SK-N-MC (cell line): Measurements from ENCODE around the gene TIMP2.

Experiments
- DNase-seq: peaks from one replicate; pipeline ENCODE4 v3.0.0-alpha.2; 2011; ENCODE audit warnings: low read depth, low spot score
- H3K27ac ChIP-seq: fragments of 200-600 bp; sonication (generic); 2 replicates; pipeline ENCODE4 v1.5.1; 2016; ENCODE audit warnings: mixed run types
- H3K36me3 ChIP-seq: fragments of 200-600 bp; sonication (generic); 2 replicates; pipeline ENCODE4 v1.6.1; 2017; ENCODE audit warnings: antibody characterized with exemption, low read length, mixed read lengths; ENCODE audit not compliant: insufficient read depth
- H3K4me3 ChIP-seq: fragments of 200-600 bp; sonication (generic); 2 replicates; pipeline ENCODE4 v1.5.1; 2016
- H3K9ac ChIP-seq: fragments of 200-600 bp; sonication (generic); 2 replicates; pipeline ENCODE4 v1.8.0; 2017; ENCODE audit warnings: mixed run types, mixed read lengths; ENCODE audit not compliant: insufficient read length
- H3K9me3 ChIP-seq: fragments of 200-600 bp; sonication (generic); 2 replicates; pipeline ENCODE4 v1.6.1; 2017; ENCODE audit warnings: low read depth, mild to moderate bottlenecking, antibody characterized with exemption, low read length, moderate library complexity, mixed read lengths
- EZH2 ChIP-seq: fragments of 200-600 bp; sonication (generic); IDR thresholded peaks from one replicate; pipeline ENCODE4 v1.6.1; 2017; ENCODE audit warnings: antibody characterized with exemption
- FOXP2 ChIP-seq: optimal IDR thresholded peaks from 2 replicates; pipeline ENCODE3; 2011; ENCODE audit warnings: mild to moderate bottlenecking, moderate library complexity; ENCODE audit not compliant: insufficient read depth; ENCODE audit errors: extremely low read length, control extremely low read depth
- POLR2AphosphoS5 ChIP-seq: IDR thresholded peaks from 2 replicates; pipeline ENCODE4 v1.6.1; 2012; ENCODE audit warnings: mild to moderate bottlenecking, low read depth, low read length, borderline replicate concordance

The TIMP2 gene

DNA sequence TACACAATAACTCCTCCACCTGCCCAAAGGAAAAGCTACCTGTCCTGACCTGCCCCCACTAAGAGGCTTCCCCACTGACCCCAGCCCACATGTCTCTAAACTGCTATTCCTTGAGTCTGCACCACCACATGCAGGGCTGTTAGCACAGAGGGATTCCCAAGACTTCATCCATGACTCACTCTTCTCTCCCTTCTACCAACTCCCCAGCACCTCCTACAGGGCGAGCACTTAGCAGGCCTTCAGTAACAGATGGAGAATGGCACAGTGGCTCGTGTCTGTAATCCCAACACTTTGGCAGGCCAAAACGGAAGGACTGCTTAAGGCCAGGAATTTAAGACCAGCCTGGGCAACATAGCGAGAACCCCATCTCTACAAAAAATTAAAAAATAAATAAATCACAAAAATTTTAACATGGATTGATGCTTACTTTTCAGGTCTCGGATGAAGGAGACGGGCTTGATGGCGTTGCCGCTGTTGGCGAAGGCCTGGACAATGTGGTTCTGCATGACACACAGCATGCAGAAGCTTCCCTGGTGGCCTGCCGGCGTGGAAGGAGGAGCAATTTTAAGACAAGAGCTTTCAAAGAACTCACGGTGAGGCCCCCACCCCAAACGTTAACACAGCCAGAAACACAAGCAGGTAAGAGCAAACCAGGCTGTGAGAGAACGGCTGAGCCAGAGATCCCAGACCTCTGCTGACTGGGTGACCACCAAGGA lies 96.6 kb downstream of the TIMP2 start:
- no peak for DNase-seq

DNA sequence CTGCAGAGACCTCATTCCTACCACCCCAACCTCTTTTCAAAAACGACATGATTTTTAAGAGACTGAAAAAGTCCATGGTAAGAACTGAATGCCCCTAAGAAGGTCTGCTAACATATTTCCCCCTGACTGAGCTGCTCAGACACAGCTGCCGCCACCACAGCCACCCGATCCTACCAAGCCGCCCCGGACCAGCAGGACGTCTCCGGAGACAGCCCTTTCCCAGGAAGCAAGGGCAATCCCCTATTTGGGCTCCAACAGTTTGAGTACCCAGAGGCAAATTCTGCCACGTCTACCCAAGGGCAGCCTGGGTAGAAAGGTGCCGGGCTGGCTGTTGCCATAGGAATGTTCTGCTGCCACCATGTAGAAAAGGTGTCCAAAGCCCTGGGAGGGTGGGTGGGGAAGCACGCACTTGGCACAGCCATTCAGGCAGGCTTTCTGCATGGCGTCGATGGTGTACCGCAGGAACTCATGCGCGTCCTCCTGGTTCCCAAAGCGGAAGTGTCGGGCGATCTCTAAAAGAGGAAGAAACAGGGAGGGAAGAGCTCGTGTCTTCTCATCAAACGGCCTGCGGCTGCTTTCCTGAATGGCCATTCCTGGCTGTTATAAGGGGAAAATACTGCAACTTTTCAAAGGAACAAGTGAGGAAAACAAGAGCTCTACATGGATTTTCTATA lies 98.2 kb downstream of the TIMP2 start:
- no peak for TF ChIP-seq POLR2AphosphoS5
- DNase-seq = no peak
- H3K36me3 ChIP-seq = peaks cover 84% of the 10 kb centered on the region
- no peak overlapping the region for H3K4me3 ChIP-seq
- no peaks in the 10 kb centered on the region for H3K9me3 ChIP-seq
- H3K9ac ChIP-seq = no peak overlapping the region
- H3K27ac ChIP-seq = no peak overlapping the region

More for the DNA sequence above, 96.6 kb downstream of the TIMP2 start:
- Histone ChIP-seq H3K9me3 (no peaks in the 10 kb centered on the region), H3K36me3 (peaks cover 83% of the 10 kb centered on the region), H3K4me3 (no peak overlapping the region), H3K9ac (no peak overlapping the region), H3K27ac (no peak overlapping the region)
- no peak for TF ChIP-seq EZH2
- TF ChIP-seq POLR2AphosphoS5 = no peak
- no peak for TF ChIP-seq FOXP2

- TF ChIP-seq EZH2 = no peak
- no peak for TF ChIP-seq FOXP2
- no peak for TF ChIP-seq POLR2AphosphoS5
- H3K36me3 ChIP-seq = peaks cover 83% of the 10 kb centered on the region
Observed at GRCh38 chr17:78826421-78826820, 98.8 kb downstream of the TIMP2 start.

GRCh38 chr17:78825696-78826095 lies 99.5 kb downstream of the TIMP2 start:
- TF ChIP-seq POLR2AphosphoS5 (no peak), FOXP2 (no peak), EZH2 (no peak)
- H3K36me3 ChIP-seq = peaks cover 84% of the 10 kb centered on the region
- no peak overlapping the region for H3K27ac ChIP-seq
- no peak for DNase-seq
- H3K9ac ChIP-seq = no peak overlapping the region
- H3K9me3 ChIP-seq = no peaks in the 10 kb centered on the region
- H3K4me3 ChIP-seq = no peak overlapping the region

More at GRCh38 chr17:78826421-78826820, 98.8 kb downstream of the TIMP2 start:
- Histone ChIP-seq H3K9ac (no peak overlapping the region), H3K9me3 (no peaks in the 10 kb centered on the region), H3K4me3 (no peak overlapping the region), H3K27ac (no peak overlapping the region)
- DNase-seq = no peak

DNA sequence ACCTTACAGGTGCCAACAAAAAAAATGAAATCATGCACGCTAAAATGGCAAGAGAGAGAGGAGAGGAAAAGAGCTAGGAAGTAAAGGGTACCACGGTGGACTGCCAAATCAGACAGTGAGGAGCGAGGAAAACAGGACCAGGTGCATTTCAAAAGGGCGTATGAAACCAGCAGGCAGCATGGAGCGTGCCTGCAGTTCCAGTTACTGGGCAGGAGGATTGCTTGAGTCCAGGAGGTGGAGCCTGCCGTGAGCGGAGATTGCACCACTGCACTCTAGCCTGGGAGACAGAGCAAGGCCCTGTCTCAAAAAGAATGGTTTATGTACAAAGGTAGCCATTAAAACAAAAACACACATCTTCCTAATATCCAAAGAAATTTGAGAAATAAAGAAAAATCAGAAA lies 100.9 kb downstream of the TIMP2 start:
- H3K9ac ChIP-seq = no peak overlapping the region
- DNase-seq = no peak
- no peak overlapping the region for H3K4me3 ChIP-seq
- TF ChIP-seq FOXP2 (no peak), EZH2 (no peak), POLR2AphosphoS5 (no peak)
- no peaks in the 10 kb centered on the region for H3K9me3 ChIP-seq
- H3K27ac ChIP-seq = no peak overlapping the region
- H3K36me3 ChIP-seq = peaks cover 85% of the 10 kb centered on the region

DNA sequence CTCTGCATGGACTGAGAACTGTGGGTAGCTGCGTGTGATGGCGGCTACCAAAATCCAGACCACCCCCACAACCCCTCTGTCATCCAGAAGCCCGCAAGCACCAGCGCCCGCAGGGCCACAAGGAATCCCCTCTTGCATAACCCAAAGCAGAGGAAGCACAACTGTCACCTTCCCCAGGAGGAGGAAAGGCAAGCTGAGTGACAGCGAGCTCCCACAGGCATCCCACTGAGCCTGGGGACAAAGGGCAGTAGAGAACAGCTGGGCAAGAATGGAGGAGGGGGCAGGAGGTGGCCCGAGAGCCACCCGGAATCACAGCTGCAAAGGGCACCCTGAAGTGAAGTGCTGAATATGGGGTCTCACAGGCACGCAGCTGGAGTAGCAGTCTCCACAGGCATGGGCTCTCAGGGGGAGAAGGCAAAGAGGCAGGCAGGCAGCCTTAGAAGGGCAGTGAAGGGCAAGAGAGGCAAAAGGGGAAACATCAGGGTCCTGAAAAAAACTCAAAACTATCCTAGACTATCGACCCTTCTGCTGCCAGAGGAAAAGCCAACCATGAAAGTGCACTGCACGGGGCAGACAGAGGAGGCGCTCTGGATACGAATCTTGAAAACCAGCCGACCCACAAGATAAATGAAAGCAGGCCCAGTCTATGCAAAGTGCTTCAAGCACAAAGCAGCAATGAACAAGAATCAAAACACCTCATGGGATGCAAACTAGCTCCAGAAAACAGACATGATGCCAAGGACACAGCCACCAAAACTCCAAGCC lies 101.7 kb downstream of the TIMP2 start:
- Histone ChIP-seq H3K27ac (no peak overlapping the region), H3K9ac (no peak overlapping the region), H3K9me3 (no peaks in the 10 kb centered on the region), H3K36me3 (peaks cover 82% of the 10 kb centered on the region), H3K4me3 (no peak overlapping the region)
- no peak for TF ChIP-seq POLR2AphosphoS5
- TF ChIP-seq EZH2 = no peak
- TF ChIP-seq FOXP2 = no peak
- no peak for DNase-seq

DNA sequence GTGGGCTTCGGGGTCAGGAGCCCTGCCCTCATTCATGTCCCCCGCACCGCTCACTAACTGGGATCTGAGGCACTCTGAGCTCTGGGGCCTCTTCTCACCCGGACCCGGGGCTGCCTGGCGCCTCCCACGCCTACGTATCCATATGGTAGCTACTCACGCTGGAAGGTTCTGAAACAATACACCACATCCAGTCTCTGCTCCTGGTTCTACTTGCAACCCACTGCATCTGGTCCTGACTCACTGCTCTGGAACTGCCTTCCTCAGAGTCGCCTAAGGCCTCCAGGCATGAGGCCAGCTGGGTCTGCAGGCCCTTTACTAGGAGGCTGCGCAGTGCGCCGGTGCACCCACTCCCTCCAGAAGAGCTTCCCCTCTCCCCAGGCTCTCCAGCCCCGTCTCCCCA lies 102.6 kb downstream of the TIMP2 start:
- no peak overlapping the region for H3K9ac ChIP-seq
- TF ChIP-seq POLR2AphosphoS5 = no peak
- no peak for TF ChIP-seq FOXP2
- no peak for TF ChIP-seq EZH2
- H3K36me3 ChIP-seq = peaks cover 82% of the 10 kb centered on the region
- H3K9me3 ChIP-seq = no peaks in the 10 kb centered on the region
- no peak for DNase-seq
- no peak overlapping the region for H3K4me3 ChIP-seq
- no peak overlapping the region for H3K27ac ChIP-seq

GRCh38 chr17:78821961-78822360 lies 103.2 kb downstream of the TIMP2 start:
- Histone ChIP-seq H3K4me3 (no peak overlapping the region), H3K27ac (no peak overlapping the region), H3K9me3 (no peaks in the 10 kb centered on the region), H3K36me3 (peaks cover 84% of the 10 kb centered on the region), H3K9ac (no peak overlapping the region)
- no peak for DNase-seq
- TF ChIP-seq FOXP2 (no peak), EZH2 (no peak), POLR2AphosphoS5 (no peak)
